ENCODE results near the gene RAD21L1.

The RAD21L1 gene

GRCh38 chr20:1225783-1226654, at the start of gene RAD21L1:
Gene RAD21L1, plus strand, starts transcription at chr20:1226044. Its CDS starts 2,410 bp downstream, at chr20:1228454.
- peak; percentile 96 for DNase-seq (ENCODE audit: low spot score)
- CTCF ChIA-PET = interaction anchor here (1.0 to 1.4 kb wide), 3 partner anchors 13 to 278 kb away, joined by 3 to 4 read pairs (median 4); no protein-coding TSS in a partner anchor
- H3K27ac ChIP-seq = peak within 1 kb of the TSS; percentile 40; the same call in 1 of the 2 replicates

GRCh38 chr20:1177680-1178079, 48.2 kb upstream of the RAD21L1 start:
- H3K27ac ChIP-seq = no peak overlapping the region
- ChIA-PET CTCF (interaction anchor here (0.7 kb wide), 1 partner anchor 1163 kb away, joined by 4 read pairs; no protein-coding TSS in a partner anchor), POLR2A (ENCODE audit: low non-redundant PET) (no interaction called here)
- no peak for DNase-seq (ENCODE audit: low spot score)
- TF ChIP-seq CTCF (conservative IDR thresholded peaks at IDR 0.05; ENCODE audit: low read depth) = no peak

More at GRCh38 chr20:1225783-1226654, at the start of gene RAD21L1:
- TF ChIP-seq CTCF (conservative IDR thresholded peaks at IDR 0.05; ENCODE audit: low read depth) = no peak
- POLR2A ChIA-PET (ENCODE audit: low non-redundant PET) = no interaction called here

- POLR2A ChIA-PET (ENCODE audit: low non-redundant PET) = no interaction called here
- TF ChIP-seq CTCF (conservative IDR thresholded peaks at IDR 0.05; ENCODE audit: low read depth) = no peak
- DNase-seq (ENCODE audit: low spot score) = no peak
- CTCF ChIA-PET = no interaction called here
- H3K27ac ChIP-seq = no peak overlapping the region
Observed at GRCh38 chr20:1178103-1178502, 47.7 kb upstream of the RAD21L1 start.

- no peak overlapping the region for H3K27ac ChIP-seq
- DNase-seq (ENCODE audit: low spot score) = no peak
- POLR2A ChIA-PET (ENCODE audit: low non-redundant PET) = interaction anchor here (0.6 kb wide), 1 partner anchor 8 kb away, joined by 3 read pairs; no protein-coding TSS in a partner anchor
- TF ChIP-seq CTCF (conservative IDR thresholded peaks at IDR 0.05; ENCODE audit: low read depth) = no peak
- CTCF ChIA-PET = no interaction called here
Observed at GRCh38 chr20:1178623-1179022, 47.2 kb upstream of the RAD21L1 start.

GRCh38 chr20:1180949-1181348, 44.9 kb upstream of the RAD21L1 start:
- CTCF ChIA-PET = no interaction called here
- no peak for TF ChIP-seq CTCF (conservative IDR thresholded peaks at IDR 0.05; ENCODE audit: low read depth)
- POLR2A ChIA-PET (ENCODE audit: low non-redundant PET) = no interaction called here
- no peak overlapping the region for H3K27ac ChIP-seq
- no peak for DNase-seq (ENCODE audit: low spot score)

GRCh38 chr20:1182106-1182505, 43.7 kb upstream of the RAD21L1 start:
- ChIA-PET POLR2A (ENCODE audit: low non-redundant PET) (no interaction called here), CTCF (no interaction called here)
- TF ChIP-seq CTCF (conservative IDR thresholded peaks at IDR 0.05; ENCODE audit: low read depth) = no peak
- no peak for DNase-seq (ENCODE audit: low spot score)
- no peak overlapping the region for H3K27ac ChIP-seq

Measured in RWPE1 (cell line).